Esophagus squamous epithelium (tissue), 5 donors: ENCODE results near the gene NLRP8. TPM values are rescaled to one million over a fixed set of nuclear protein-coding genes. Genes with fewer than 3 reads are reported as not detected.

ENCODE experiments used
- DNase-seq: peaks from one replicate; lab custom pipeline; 2025; lab: John Stamatoyannopoulos, UW
- H3K27ac ChIP-seq, 4 donors: fragments of 200-600 bp; sonication (generic); one replicate each; pipeline ENCODE4 v1.5.1; 2016 to 2019; ENCODE audit warnings: mild to moderate bottlenecking in 1 of 4
- H3K27me3 ChIP-seq, 4 donors: fragments of 200-600 bp; sonication (generic); 1 replicate in 3 of 4; 2 replicates in 1 of 4; pipeline versions ENCODE4 v1.5.1 to v1.6.0; 2017 to 2021; ENCODE audit warnings: antibody characterized with exemption in 1 of 4
- H3K36me3 ChIP-seq, 3 donors: fragments of 200-600 bp; sonication (generic); one replicate each; pipeline ENCODE4 v1.5.1; 2016 to 2019
- H3K4me1 ChIP-seq, 3 donors: fragments of 200-600 bp; sonication (generic); one replicate each; pipeline ENCODE4 v1.5.1; 2017 to 2019
- H3K4me3 ChIP-seq, 4 donors: fragments of 200-600 bp; sonication (generic); 1 replicate in 3 of 4; 2 replicates in 1 of 4; pipeline ENCODE4 v1.5.1; 2016 to 2019; ENCODE audit warnings: mild to moderate bottlenecking in 2 of 4, moderate library complexity in 1 of 4
- H3K9me3 ChIP-seq, 3 donors: fragments of 200-600 bp; sonication (generic); one replicate each; pipeline ENCODE4 v1.5.1; 2016 to 2019
- CTCF ChIP-seq, 6 experiments: fragments of 450-650 bp in 4 of 6; fragments of 200-600 bp in 2 of 6; sonication (generic) in 2 of 6; IDR thresholded peaks; one replicate each; pipeline ENCODE4 v1.5.1; 2016 to 2019; ENCODE audit warnings: antibody characterized with exemption in 6 of 6, mild to moderate bottlenecking in 4 of 6, moderate library complexity in 4 of 6
- POLR2A ChIP-seq, 4 donors: fragments of 450-650 bp; IDR thresholded peaks; one replicate each; pipeline ENCODE4 v1.6.1; 2017; ENCODE audit warnings: antibody characterized with exemption in 4 of 4, mild to moderate bottlenecking in 4 of 4, moderate library complexity in 3 of 4
- WGBS, 2 donors: methylation state at CpG; one replicate each; pipeline ENCODE4 v1.1.5; 2018; 5-methylcytosine and 5-hydroxymethylcytosine counted together
- intact Hi-C: fragments of 100-400 bp; cut with DNase I; formaldehyde crosslinking; loops from one replicate; pipeline ENCODE4 v1.15.0; 2022
- total RNA-seq, 4 donors: library from RNA; depleted of rRNA; stranded (reverse); fragments of >200 nt; gene quantifications; one replicate each; pipeline ENCODE4 v1.1.0, GENCODE V29; 2016
- donor health status: DM: yes; HTN: yes; CAD: no.

Gene NLRP8
- total RNA-seq, 4 donors from 2014 or later, result not detected

- no peak overlapping the region for H3K27ac ChIP-seq
- no peaks in the 10 kb centered on the region for H3K27me3 ChIP-seq
- H3K4me1 ChIP-seq, result no peaks in the 10 kb centered on the region
- WGBS, 2 donors, result 71 to 76% methylated on average over 2 to 3 of the region's 3 CpGs
- DNase-seq, result no peak
- TF ChIP-seq CTCF (IDR thresholded peaks at IDR 0.05), result no peak
- TF ChIP-seq POLR2A (IDR thresholded peaks at IDR 0.05), result no peak
- intact Hi-C loops, result no loop called here
- H3K36me3 ChIP-seq, result no peaks in the 10 kb centered on the region
- H3K9me3 ChIP-seq, result peaks cover 0 to 21% (median 0%) of the 10 kb centered on the region in 3 donors
- H3K4me3 ChIP-seq, result no peak overlapping the region
Observed at GRCh38 chr19:55907746-55908145, 39.9 kb upstream of the NLRP8 start.

DNA sequence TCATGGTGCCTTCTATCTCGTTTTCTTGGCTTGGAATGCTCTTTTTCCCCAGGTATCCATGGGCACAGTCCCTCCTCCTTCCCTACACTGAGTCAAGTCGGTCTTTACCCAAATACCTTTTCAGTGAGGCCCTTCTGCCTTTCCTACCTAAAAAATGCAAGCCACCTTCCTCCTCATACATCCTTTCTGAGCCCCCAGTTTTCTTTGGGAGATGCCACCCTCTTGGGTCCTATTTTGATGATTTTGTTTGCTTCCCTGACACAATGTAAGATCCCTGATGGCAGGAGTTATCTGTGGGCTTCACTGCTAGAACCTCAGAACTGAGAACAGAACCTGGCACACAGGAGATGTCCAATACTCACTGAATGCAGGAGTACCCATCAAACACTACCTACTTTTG is 37.8 kb upstream of the NLRP8 start:
- Histone ChIP-seq H3K4me1 (no peaks in the 10 kb centered on the region), H3K36me3 (no peaks in the 10 kb centered on the region), H3K4me3 (no peak overlapping the region), H3K27me3 (no peaks in the 10 kb centered on the region), H3K9me3 (peaks cover 0 to 17% (median 0%) of the 10 kb centered on the region in 3 donors), H3K27ac (no peak overlapping the region)
- 11 to 33% methylated on average over 2 of the region's 2 CpGs for WGBS, 2 donors
- DNase-seq, result no peak
- no peak for TF ChIP-seq POLR2A (IDR thresholded peaks at IDR 0.05)
- no peak for TF ChIP-seq CTCF (IDR thresholded peaks at IDR 0.05)
- intact Hi-C loops, result no loop called here

DNA sequence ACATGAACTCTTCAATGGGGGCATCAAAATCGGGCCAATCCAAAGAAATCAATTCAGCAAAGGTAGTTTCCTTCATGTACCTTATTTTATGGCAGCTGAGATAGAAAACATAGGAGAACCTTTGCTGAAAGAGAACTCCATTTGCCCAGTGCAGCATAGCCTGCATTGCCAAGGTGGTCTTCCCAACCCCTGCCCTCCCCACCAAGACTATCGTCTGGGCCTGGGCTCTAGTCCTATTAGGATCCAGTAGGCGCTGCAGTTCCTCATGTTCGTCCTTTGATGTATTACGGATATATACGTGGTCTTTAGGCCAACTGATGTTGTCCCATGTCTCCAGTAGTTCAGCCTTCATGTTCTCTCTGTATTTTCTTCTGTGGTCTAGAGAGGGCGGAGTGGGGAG is 34.7 kb upstream of the NLRP8 start:
- Histone ChIP-seq H3K9me3 (peaks cover 0 to 11% (median 0%) of the 10 kb centered on the region in 3 donors), H3K4me1 (no peaks in the 10 kb centered on the region), H3K27ac (no peak overlapping the region), H3K27me3 (no peaks in the 10 kb centered on the region), H3K4me3 (no peak overlapping the region), H3K36me3 (no peaks in the 10 kb centered on the region)
- no peak for DNase-seq
- 76 to 80% methylated on average over 6 to 7 of the region's 7 CpGs for WGBS, 2 donors
- intact Hi-C loops, result no loop called here
- TF ChIP-seq POLR2A (IDR thresholded peaks at IDR 0.05) (no peak), CTCF (IDR thresholded peaks at IDR 0.05) (no peak)

- peaks cover 0 to 5% (median 0%) of the 10 kb centered on the region in 3 donors for H3K9me3 ChIP-seq
- no peak overlapping the region for H3K4me3 ChIP-seq
- intact Hi-C loops, result no loop called here
- TF ChIP-seq POLR2A (IDR thresholded peaks at IDR 0.05), result no peak
- TF ChIP-seq CTCF (IDR thresholded peaks at IDR 0.05), result no peak
- no peaks in the 10 kb centered on the region for H3K4me1 ChIP-seq
- no peak for DNase-seq
- 38 to 54% methylated on average over 8 to 9 of the region's 9 CpGs for WGBS, 2 donors
- H3K27ac ChIP-seq, result no peak overlapping the region
- H3K36me3 ChIP-seq, result no peaks in the 10 kb centered on the region
- H3K27me3 ChIP-seq, result no peaks in the 10 kb centered on the region
Observed at GRCh38 chr19:55913643-55914268, 33.9 kb upstream of the NLRP8 start.

DNA sequence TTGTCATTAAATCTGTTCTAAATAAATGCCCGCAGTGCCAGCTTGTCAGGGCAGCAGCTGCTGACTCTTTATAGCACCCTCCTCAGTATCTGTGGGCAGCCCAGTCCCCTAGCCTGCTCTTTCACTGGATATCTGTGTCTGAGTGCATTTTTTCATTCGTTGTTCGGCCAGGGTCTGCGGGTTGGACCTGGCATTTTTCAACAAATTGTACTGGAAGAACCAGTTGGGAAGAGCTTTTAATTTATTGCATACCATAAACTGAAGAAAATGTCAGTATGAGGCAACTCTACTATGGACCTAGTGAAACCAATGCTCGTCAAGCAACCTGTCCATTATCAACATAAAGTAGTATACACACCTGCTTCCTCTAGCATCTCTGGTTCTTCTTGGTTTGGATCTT is 24.1 kb upstream of the NLRP8 start:
- intact Hi-C loops, result no loop called here
- peaks cover 0 to 23% (median 0%) of the 10 kb centered on the region in 3 donors for H3K9me3 ChIP-seq
- H3K4me3 ChIP-seq, result no peak overlapping the region

More for the DNA sequence above, 24.1 kb upstream of the NLRP8 start:
- TF ChIP-seq CTCF (IDR thresholded peaks at IDR 0.05) (no peak), POLR2A (IDR thresholded peaks at IDR 0.05) (no peak)
- no peaks in the 10 kb centered on the region for H3K36me3 ChIP-seq
- 59 to 67% methylated on average over 5 of the region's 5 CpGs for WGBS, 2 donors
- no peaks in the 10 kb centered on the region for H3K4me1 ChIP-seq
- no peak for DNase-seq
- no peak overlapping the region for H3K27ac ChIP-seq
- no peaks in the 10 kb centered on the region for H3K27me3 ChIP-seq
